GM23338 (cell line): ENCODE measurements around the gene HOXC9. TPM values are rescaled to one million over a fixed set of nuclear protein-coding genes. Genes with fewer than 3 reads are reported as not detected.

ENCODE experiments used
- ATAC-seq: fragments of 200-7000 bp; cut with Tn5 transposase; 3 replicates; pipeline ENCODE4 v1.9.1; 2020
- DNase-seq: peaks from one replicate; pipeline ENCODE4 v3.0.0-alpha.2; 2015; ENCODE audit warnings: low spot score
- H2AFZ ChIP-seq: fragments of 200-600 bp; sonication (generic); 2 replicates; pipeline ENCODE4 v1.8.0; 2016; ENCODE audit warnings: antibody characterized with exemption, mild to moderate bottlenecking, moderate library complexity
- H3F3A ChIP-seq: fragments of 200-600 bp; sonication (generic); replicated peaks from 2 replicates; pipeline ENCODE4 v1.8.0; 2017; ENCODE audit warnings: antibody characterized with exemption, mixed run types, low read depth
- H3K27ac ChIP-seq: fragments of 200-600 bp; sonication (generic); 2 replicates; pipeline ENCODE4 v1.6.1; 2016; ENCODE audit warnings: low read depth
- H3K27me3 ChIP-seq: fragments of 200-600 bp; sonication (generic); 2 replicates; pipeline ENCODE4 v1.8.0; 2016; ENCODE audit warnings: mild to moderate bottlenecking, mixed run types, moderate library complexity; ENCODE audit not compliant: insufficient read depth
- H3K36me3 ChIP-seq: fragments of 200-600 bp; sonication (generic); 2 replicates; pipeline ENCODE4 v1.8.0; 2016; ENCODE audit warnings: mild to moderate bottlenecking; ENCODE audit not compliant: insufficient read depth
- H3K4me1 ChIP-seq: fragments of 200-600 bp; sonication (generic); 2 replicates; pipeline ENCODE4 v1.8.0; 2016; ENCODE audit warnings: mild to moderate bottlenecking, moderate library complexity; ENCODE audit not compliant: insufficient read depth
- H3K4me2 ChIP-seq: fragments of 200-600 bp; sonication (generic); 2 replicates; pipeline ENCODE4 v1.7.1; 2017; ENCODE audit warnings: mixed run types
- H3K4me3 ChIP-seq: fragments of 200-600 bp; sonication (generic); 2 replicates; pipeline ENCODE4 v1.6.1; 2016; ENCODE audit warnings: mixed run types
- H3K79me2 ChIP-seq: fragments of 200-600 bp; sonication (generic); replicated peaks from 2 replicates; pipeline ENCODE4 v1.8.0; 2017; ENCODE audit warnings: mild to moderate bottlenecking; ENCODE audit not compliant: insufficient read depth
- H3K9me2 ChIP-seq: fragments of 200-600 bp; sonication (generic); 2 replicates; pipeline ENCODE4 v1.8.0; 2017; ENCODE audit not compliant: insufficient read depth
- H4K20me1 ChIP-seq: fragments of 200-600 bp; sonication (generic); replicated peaks from 2 replicates; pipeline ENCODE4 v1.8.0; 2017; ENCODE audit warnings: mild to moderate bottlenecking; ENCODE audit not compliant: insufficient read depth
- H3K27ac Mint-ChIP-seq: 2 replicates; pipeline ENCODE4 v1.8.0; 2020; ENCODE audit warnings: inconsistent platforms, mild to moderate bottlenecking, moderate library complexity, mixed read lengths
- H3K27me3 Mint-ChIP-seq: 3 replicates; pipeline ENCODE4 v1.8.0; 2022; ENCODE audit warnings: low read depth, mild to moderate bottlenecking, moderate library complexity, mixed read lengths, inconsistent platforms; ENCODE audit not compliant: insufficient read depth, poor library complexity
- H3K36me3 Mint-ChIP-seq: 3 replicates; pipeline ENCODE4 v1.8.0; 2021; ENCODE audit warnings: low read depth, mild to moderate bottlenecking, inconsistent platforms, moderate library complexity, mixed read lengths
- H3K4me1 Mint-ChIP-seq: 3 replicates; pipeline ENCODE4 v1.8.0; 2020; ENCODE audit warnings: mild to moderate bottlenecking, inconsistent platforms, mixed read lengths
- H3K4me3 Mint-ChIP-seq: 3 replicates; pipeline ENCODE4 v1.8.0; 2021; ENCODE audit warnings: moderate library complexity, mild to moderate bottlenecking, inconsistent platforms, mixed read lengths
- H3K9me3 Mint-ChIP-seq: 3 replicates; pipeline ENCODE4 v1.8.0; 2020; ENCODE audit warnings: moderate library complexity, mild to moderate bottlenecking, inconsistent platforms, mixed read lengths
- ETS1 ChIP-seq: IDR thresholded peaks from 2 replicates; pipeline ENCODE4 v1.6.1; 2016; ENCODE audit warnings: antibody characterized with exemption
- EZH2 ChIP-seq: fragments of 200-600 bp; sonication (generic); IDR thresholded peaks from one replicate; pipeline ENCODE4 v1.8.0; 2017; ENCODE audit warnings: antibody characterized with exemption, mild to moderate bottlenecking, low read depth; ENCODE audit not compliant: unreplicated experiment
- EZH2phosphoT487 ChIP-seq: fragments of 200-600 bp; sonication (generic); IDR thresholded peaks from one replicate; pipeline ENCODE4 v1.8.1; 2018; ENCODE audit warnings: antibody characterized with exemption; ENCODE audit not compliant: unreplicated experiment
- JUNB ChIP-seq: IDR thresholded peaks from one replicate; pipeline ENCODE4 v1.6.1; 2016; ENCODE audit warnings: antibody characterized with exemption; ENCODE audit not compliant: unreplicated experiment
- POLR2AphosphoS5 ChIP-seq: IDR thresholded peaks from 2 replicates; pipeline ENCODE4 v1.6.1; 2016; ENCODE audit warnings: antibody characterized with exemption, low read depth
- REST ChIP-seq: IDR thresholded peaks from one replicate; pipeline ENCODE4 v1.6.1; 2018; ENCODE audit warnings: antibody characterized with exemption; ENCODE audit not compliant: unreplicated experiment
- STAT1 ChIP-seq: IDR thresholded peaks from one replicate; pipeline ENCODE4 v1.6.1; 2016; ENCODE audit warnings: antibody characterized with exemption; ENCODE audit not compliant: unreplicated experiment
- ZNF331 ChIP-seq: fragments of 250-450 bp; sonication (Bioruptor Pico); IDR thresholded peaks from 2 replicates; pipeline ENCODE4 v1.5.0; 2020; ENCODE audit warnings: low read depth, mild to moderate bottlenecking, moderate library complexity
- polyA plus RNA-seq: library from polyadenylated mRNA; unstranded; fragments of >200 nt; fragmentation: Nextera tagmentation; extraction: Ambion mirVana; gene quantifications from 2 replicates; pipeline ENCODE4 v1.2.1, GENCODE V29; 2016
- total RNA-seq: library from RNA; depleted of rRNA; stranded (reverse); fragments of >200 nt; shearing (Covaris generic); gene quantifications from 2 replicates; pipeline ENCODE4 v1.2.3, GENCODE V29; 2014

HOXC9 gene
- total and polyA plus RNA-seq, 2 experiments from 2014 or later, result not detected

- no peaks in the 10 kb centered on the region for H3K9me2 ChIP-seq
- H3K9me3 Mint-ChIP-seq, result peaks cover 5% of the 10 kb centered on the region; the same call in 2 of the 3 replicates
- no peak overlapping the region for H3K27ac ChIP-seq
- peaks cover 35% of the 10 kb centered on the region for H4K20me1 ChIP-seq
- H3K4me1 ChIP-seq, result peaks cover 58% of the 10 kb centered on the region
- DNase-seq, result no peak
- no peak for ATAC-seq
- TF ChIP-seq EZH2 (peak; percentile 64), STAT1 (no peak), POLR2AphosphoS5 (no peak)
- peak overlapping the region; percentile 74; the same call in 1 of the 2 replicates for H3K4me2 ChIP-seq
- peak overlapping the region; percentile 44; the same call in 1 of the 2 replicates for H3K4me3 ChIP-seq
- no peaks in the 10 kb centered on the region for H3K79me2 ChIP-seq
- H3F3A ChIP-seq, result peaks cover 52% of the 10 kb centered on the region
- no peak overlapping the region for H3K27ac Mint-ChIP-seq
- H2AFZ ChIP-seq, result no peak overlapping the region
- peak overlapping the region; percentile 59; the same call in 2 of the 3 replicates for H3K4me3 Mint-ChIP-seq
- peaks cover 100% of the 10 kb centered on the region for H3K27me3 Mint-ChIP-seq
- no peaks in the 10 kb centered on the region for H3K36me3 ChIP-seq
- no peaks in the 10 kb centered on the region; the same call in 2 of the 3 replicates for H3K36me3 Mint-ChIP-seq
- peaks cover 36% of the 10 kb centered on the region for H3K4me1 Mint-ChIP-seq
- peaks cover 98% of the 10 kb centered on the region for H3K27me3 ChIP-seq
Measured at GRCh38 chr12:53986686-53987483, 13.1 kb upstream of the HOXC9 start.

- no peak overlapping the region for H3K27ac Mint-ChIP-seq
- H3K4me2 ChIP-seq, result no peak overlapping the region
- no peak overlapping the region for H3K4me3 ChIP-seq
- H3K4me3 Mint-ChIP-seq, result no peak overlapping the region; the same call in 2 of the 3 replicates
- no peaks in the 10 kb centered on the region for H3K9me2 ChIP-seq
- peaks cover 98% of the 10 kb centered on the region for H3K27me3 ChIP-seq
- no peak for TF ChIP-seq JUNB
- TF ChIP-seq ZNF331, result no peak
- TF ChIP-seq EZH2, result peak; percentile 77
- TF ChIP-seq EZH2phosphoT487, result peak; percentile 63
- TF ChIP-seq REST, result no peak
- TF ChIP-seq ETS1, result no peak
- no peak for TF ChIP-seq STAT1
- DNase-seq (no peak), ATAC-seq (no peak)
- H3K79me2 ChIP-seq, result no peaks in the 10 kb centered on the region
- H3K4me1 Mint-ChIP-seq, result peaks cover 36% of the 10 kb centered on the region
- no peaks in the 10 kb centered on the region for H3K36me3 ChIP-seq
- H3F3A ChIP-seq, result peaks cover 46% of the 10 kb centered on the region
- peaks cover 100% of the 10 kb centered on the region for H3K27me3 Mint-ChIP-seq
- H4K20me1 ChIP-seq, result peaks cover 34% of the 10 kb centered on the region
- peaks cover 5% of the 10 kb centered on the region; the same call in 2 of the 3 replicates for H3K9me3 Mint-ChIP-seq
- no peaks in the 10 kb centered on the region; the same call in 2 of the 3 replicates for H3K36me3 Mint-ChIP-seq
- no peak overlapping the region for H2AFZ ChIP-seq
- H3K4me1 ChIP-seq, result peaks cover 50% of the 10 kb centered on the region
- H3K27ac ChIP-seq, result no peak overlapping the region
Measured at GRCh38 chr12:53987787-53988230, 12.2 kb upstream of the HOXC9 start.
